ENCODE measurements around the gene SORCS2. TPM values are rescaled to one million over a fixed set of nuclear protein-coding genes. Genes with fewer than 3 reads are reported as not detected.

SORCS2 gene
- total RNA-seq, 1 experiment from 2014 or later, result 4.1 TPM

DNA sequence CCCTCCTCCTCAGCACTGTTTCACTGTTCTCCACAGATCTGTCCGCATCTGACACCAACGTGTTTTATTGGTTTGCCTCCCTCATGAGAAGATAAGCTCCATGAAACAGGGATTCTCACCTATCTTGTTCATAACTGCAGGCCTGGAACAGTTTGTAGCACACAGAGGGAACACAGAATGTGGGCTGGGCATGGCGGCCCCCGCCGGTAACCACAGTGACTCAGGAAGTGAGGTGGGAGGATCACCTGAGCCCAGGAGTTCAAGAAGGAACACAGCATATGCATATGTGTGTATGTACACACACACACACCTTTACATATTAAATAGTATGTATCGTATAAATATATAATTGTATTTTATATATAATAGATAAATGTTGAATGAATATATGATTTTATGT is 578.7 kb downstream of the SORCS2 start:
- ATAC-seq, result no peak
- intact Hi-C loops (cut with micrococcal nuclease), result no loop called here
- H3K9me3 ChIP-seq (ENCODE audit: low read length), result no peaks in the 10 kb centered on the region
- no peak overlapping the region for H3K4me2 ChIP-seq (ENCODE audit: low read length)
- CTCF ChIA-PET, result no interaction called here
- peaks cover 24% of the 10 kb centered on the region for H3K36me3 ChIP-seq (ENCODE audit: low read depth, low read length)
- H3K9me2 ChIP-seq (replicated peaks; ENCODE audit: low read length), result no peaks in the 10 kb centered on the region
- no TSS peak for BruUV-seq (replicated peaks)
- no peak overlapping the region for H3K27ac ChIP-seq (ENCODE audit: low read length)
- H3K79me2 ChIP-seq (ENCODE audit: low read length), result no peaks in the 10 kb centered on the region
- H3F3A ChIP-seq (ENCODE audit: low read length, unreplicated experiment), result no peaks in the 10 kb centered on the region
- no peak overlapping the region for H3K9ac ChIP-seq (ENCODE audit: low read length)
- H3K4me1 ChIP-seq (ENCODE audit: insufficient read depth, low read length), result no peaks in the 10 kb centered on the region
- DNase-seq, result no peak
- POLR2A ChIA-PET (ENCODE audit: unreplicated experiment), result no interaction called here
- no peak overlapping the region for H3K4me3 ChIP-seq (ENCODE audit: low read length)
- no peaks in the 10 kb centered on the region for H4K20me1 ChIP-seq (ENCODE audit: low read length)
- no peak overlapping the region for H2AFZ ChIP-seq (ENCODE audit: low read length)
- H3K27me3 ChIP-seq (ENCODE audit: low read length), result no peaks in the 10 kb centered on the region
- TF ChIP-seq EZH2 (IDR thresholded peaks at IDR 0.05; ENCODE audit: low read length, unreplicated experiment), result no peak
- TF ChIP-seq, protein P1, sequence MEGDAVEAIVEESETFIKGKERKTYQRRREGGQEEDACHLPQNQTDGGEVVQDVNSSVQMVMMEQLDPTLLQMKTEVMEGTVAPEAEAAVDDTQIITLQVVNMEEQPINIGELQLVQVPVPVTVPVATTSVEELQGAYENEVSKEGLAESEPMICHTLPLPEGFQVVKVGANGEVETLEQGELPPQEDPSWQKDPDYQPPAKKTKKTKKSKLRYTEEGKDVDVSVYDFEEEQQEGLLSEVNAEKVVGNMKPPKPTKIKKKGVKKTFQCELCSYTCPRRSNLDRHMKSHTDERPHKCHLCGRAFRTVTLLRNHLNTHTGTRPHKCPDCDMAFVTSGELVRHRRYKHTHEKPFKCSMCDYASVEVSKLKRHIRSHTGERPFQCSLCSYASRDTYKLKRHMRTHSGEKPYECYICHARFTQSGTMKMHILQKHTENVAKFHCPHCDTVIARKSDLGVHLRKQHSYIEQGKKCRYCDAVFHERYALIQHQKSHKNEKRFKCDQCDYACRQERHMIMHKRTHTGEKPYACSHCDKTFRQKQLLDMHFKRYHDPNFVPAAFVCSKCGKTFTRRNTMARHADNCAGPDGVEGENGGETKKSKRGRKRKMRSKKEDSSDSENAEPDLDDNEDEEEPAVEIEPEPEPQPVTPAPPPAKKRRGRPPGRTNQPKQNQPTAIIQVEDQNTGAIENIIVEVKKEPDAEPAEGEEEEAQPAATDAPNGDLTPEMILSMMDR (conservative IDR thresholded peaks at IDR 0.05; ENCODE audit: low read depth, low read length), result no peak

DNA sequence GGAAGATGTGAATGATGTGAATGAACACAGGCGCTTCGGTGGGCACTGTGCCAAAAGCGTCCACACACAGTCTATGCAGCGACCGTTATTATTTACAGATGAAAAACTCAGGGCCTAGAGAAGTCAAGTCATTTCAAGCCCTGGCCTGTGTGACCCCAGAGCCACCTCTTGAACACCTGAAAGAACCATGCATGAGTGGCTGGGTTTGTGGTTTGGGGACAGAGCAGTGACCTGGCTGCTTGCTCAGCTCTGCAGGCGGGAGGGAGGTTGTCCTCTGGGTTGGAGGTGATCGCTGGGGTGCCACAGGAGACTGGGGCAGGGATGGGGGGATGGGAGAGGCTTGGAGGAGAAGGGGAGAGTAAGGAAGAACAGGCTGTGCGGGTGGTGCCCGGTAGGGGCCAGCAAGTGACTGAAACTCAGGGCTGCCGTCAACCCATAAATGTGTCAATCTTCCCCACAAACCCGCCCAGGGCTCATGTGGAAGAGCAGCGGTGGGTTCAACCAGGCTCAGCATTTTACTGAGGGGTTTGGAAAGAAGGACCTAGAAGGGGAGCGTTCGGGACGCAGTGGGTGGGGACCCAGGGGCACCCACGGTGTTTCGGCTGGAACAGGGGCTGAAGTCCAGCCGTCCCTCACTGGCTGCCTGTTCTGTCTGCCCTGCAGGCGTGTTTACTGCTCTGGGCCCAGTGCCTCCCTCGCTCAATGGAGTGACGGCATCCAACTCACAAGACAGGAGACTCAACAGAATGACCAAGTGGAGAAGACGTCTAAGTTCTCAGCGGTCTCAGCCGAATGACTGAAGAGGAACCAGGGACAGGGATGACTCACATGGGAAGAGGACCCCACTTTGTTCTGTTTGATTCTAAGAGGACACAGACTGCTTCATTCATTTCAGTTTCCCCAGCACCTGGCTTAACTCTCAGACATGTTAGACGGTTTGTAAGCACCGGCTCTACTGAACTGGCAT is 579.5 kb downstream of the SORCS2 start:
- Histone ChIP-seq H3K79me2 (ENCODE audit: low read length) (no peaks in the 10 kb centered on the region), H3K9me3 (ENCODE audit: low read length) (no peaks in the 10 kb centered on the region), H3K9ac (ENCODE audit: low read length) (no peak overlapping the region), H3K27me3 (ENCODE audit: low read length) (no peaks in the 10 kb centered on the region), H3K4me2 (ENCODE audit: low read length) (no peak overlapping the region), H3K4me1 (ENCODE audit: insufficient read depth, low read length) (no peaks in the 10 kb centered on the region), H2AFZ (ENCODE audit: low read length) (no peak overlapping the region), H4K20me1 (ENCODE audit: low read length) (no peaks in the 10 kb centered on the region), H3K4me3 (ENCODE audit: low read length) (no peak overlapping the region), H3K36me3 (ENCODE audit: low read depth, low read length) (peaks cover 24% of the 10 kb centered on the region), H3F3A (ENCODE audit: low read length, unreplicated experiment) (no peaks in the 10 kb centered on the region), H3K27ac (ENCODE audit: low read length) (no peak overlapping the region), H3K9me2 (replicated peaks; ENCODE audit: low read length) (no peaks in the 10 kb centered on the region)
- no peak for DNase-seq
- ATAC-seq, result no peak
- intact Hi-C loops (cut with micrococcal nuclease), result no loop called here
- POLR2A ChIA-PET (ENCODE audit: unreplicated experiment), result no interaction called here
- CTCF ChIA-PET, result no interaction called here
- no TSS peak for BruUV-seq (replicated peaks)
- no peak for TF ChIP-seq EZH2phosphoT487 (IDR thresholded peaks at IDR 0.05; ENCODE audit: borderline replicate concordance, low read length)
- TF ChIP-seq, protein P1 (conservative IDR thresholded peaks at IDR 0.05; ENCODE audit: low read depth, low read length), result no peak
- no peak for TF ChIP-seq EZH2 (IDR thresholded peaks at IDR 0.05; ENCODE audit: low read length, unreplicated experiment)

DNA sequence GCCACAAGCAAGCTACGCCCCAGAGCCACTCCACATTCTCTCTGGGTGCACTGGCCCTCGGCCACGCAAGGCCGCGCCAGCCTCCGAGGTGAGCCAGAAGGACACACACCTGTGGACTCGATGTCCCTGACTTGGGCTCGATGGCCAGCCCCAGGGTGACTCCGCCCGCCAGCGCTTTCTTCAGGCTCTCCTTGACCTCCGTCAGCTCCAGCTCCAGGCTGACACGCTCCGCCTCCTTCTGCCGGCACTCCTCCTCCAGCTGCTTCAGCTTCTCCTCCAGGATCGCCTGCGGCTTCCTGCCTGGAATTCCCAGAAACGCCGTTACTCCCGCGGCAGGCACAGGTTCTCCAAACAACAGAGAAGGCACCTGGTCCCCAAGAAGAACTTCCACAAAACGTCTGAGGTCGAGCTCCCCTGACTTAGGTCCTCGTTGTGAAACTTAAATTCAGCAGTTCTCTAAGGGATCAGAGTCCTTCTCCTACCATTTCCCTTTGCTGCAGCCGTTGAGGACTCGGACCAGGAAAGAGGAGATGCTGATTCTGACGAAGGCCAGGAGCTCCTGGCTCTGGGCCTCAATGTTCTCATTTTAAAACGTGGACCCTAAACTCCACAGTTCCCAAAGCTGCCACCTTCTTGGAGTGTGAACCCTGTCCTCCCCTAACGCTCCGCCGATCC is 580.5 kb downstream of the SORCS2 start:
- intact Hi-C loops (cut with micrococcal nuclease), result no loop called here

More for the DNA sequence above, 580.5 kb downstream of the SORCS2 start:
- H3K9ac ChIP-seq (ENCODE audit: low read length), result no peak overlapping the region
- no peak overlapping the region for H3K4me3 ChIP-seq (ENCODE audit: low read length)
- no peaks in the 10 kb centered on the region for H3K79me2 ChIP-seq (ENCODE audit: low read length)
- no peaks in the 10 kb centered on the region for H3K9me2 ChIP-seq (replicated peaks; ENCODE audit: low read length)
- no peak for TF ChIP-seq EZH2 (IDR thresholded peaks at IDR 0.05; ENCODE audit: low read length, unreplicated experiment)
- TF ChIP-seq EZH2phosphoT487 (IDR thresholded peaks at IDR 0.05; ENCODE audit: borderline replicate concordance, low read length), result no peak
- TF ChIP-seq, protein P1 (conservative IDR thresholded peaks at IDR 0.05; ENCODE audit: low read depth, low read length), result no peak
- BruUV-seq (replicated peaks), result no TSS peak
- no peaks in the 10 kb centered on the region for H4K20me1 ChIP-seq (ENCODE audit: low read length)
- no peaks in the 10 kb centered on the region for H3K9me3 ChIP-seq (ENCODE audit: low read length)
- peaks cover 26% of the 10 kb centered on the region for H3K36me3 ChIP-seq (ENCODE audit: low read depth, low read length)
- ChIA-PET POLR2A (ENCODE audit: unreplicated experiment) (no interaction called here), CTCF (no interaction called here)
- H3K4me2 ChIP-seq (ENCODE audit: low read length), result no peak overlapping the region
- no peak for ATAC-seq
- no peaks in the 10 kb centered on the region for H3F3A ChIP-seq (ENCODE audit: low read length, unreplicated experiment)
- DNase-seq, result no peak
- H3K27ac ChIP-seq (ENCODE audit: low read length), result no peak overlapping the region
- no peaks in the 10 kb centered on the region for H3K4me1 ChIP-seq (ENCODE audit: insufficient read depth, low read length)
- H2AFZ ChIP-seq (ENCODE audit: low read length), result no peak overlapping the region
- no peaks in the 10 kb centered on the region for H3K27me3 ChIP-seq (ENCODE audit: low read length)

All from PC-3 (cell line).